HG02938 (cell line): ENCODE results near the gene GPATCH1.
"Not testable (repeated sequence)": the region's sequence is repeated elsewhere in the genome, so short reads cannot be mapped to it uniquely, and the experiment has no call there.

Source experiments
- ATAC-seq: cut with Tn5 transposase; IDR thresholded peaks from one replicate; pipeline ENCODE4 v1.9.1; 2021; ENCODE audit warnings: mild to moderate bottlenecking, moderate library complexity; ENCODE audit not compliant: unreplicated experiment

The GPATCH1 gene, protein sequence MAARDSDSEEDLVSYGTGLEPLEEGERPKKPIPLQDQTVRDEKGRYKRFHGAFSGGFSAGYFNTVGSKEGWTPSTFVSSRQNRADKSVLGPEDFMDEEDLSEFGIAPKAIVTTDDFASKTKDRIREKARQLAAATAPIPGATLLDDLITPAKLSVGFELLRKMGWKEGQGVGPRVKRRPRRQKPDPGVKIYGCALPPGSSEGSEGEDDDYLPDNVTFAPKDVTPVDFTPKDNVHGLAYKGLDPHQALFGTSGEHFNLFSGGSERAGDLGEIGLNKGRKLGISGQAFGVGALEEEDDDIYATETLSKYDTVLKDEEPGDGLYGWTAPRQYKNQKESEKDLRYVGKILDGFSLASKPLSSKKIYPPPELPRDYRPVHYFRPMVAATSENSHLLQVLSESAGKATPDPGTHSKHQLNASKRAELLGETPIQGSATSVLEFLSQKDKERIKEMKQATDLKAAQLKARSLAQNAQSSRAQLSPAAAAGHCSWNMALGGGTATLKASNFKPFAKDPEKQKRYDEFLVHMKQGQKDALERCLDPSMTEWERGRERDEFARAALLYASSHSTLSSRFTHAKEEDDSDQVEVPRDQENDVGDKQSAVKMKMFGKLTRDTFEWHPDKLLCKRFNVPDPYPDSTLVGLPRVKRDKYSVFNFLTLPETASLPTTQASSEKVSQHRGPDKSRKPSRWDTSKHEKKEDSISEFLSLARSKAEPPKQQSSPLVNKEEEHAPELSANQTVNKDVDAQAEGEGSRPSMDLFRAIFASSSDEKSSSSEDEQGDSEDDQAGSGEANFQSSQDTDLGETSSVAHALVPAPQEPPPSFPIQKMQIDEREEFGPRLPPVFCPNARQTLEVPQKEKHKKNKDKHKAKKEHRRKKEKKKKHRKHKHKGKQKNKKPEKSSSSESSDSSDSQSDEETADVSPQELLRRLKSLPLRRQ

DNA sequence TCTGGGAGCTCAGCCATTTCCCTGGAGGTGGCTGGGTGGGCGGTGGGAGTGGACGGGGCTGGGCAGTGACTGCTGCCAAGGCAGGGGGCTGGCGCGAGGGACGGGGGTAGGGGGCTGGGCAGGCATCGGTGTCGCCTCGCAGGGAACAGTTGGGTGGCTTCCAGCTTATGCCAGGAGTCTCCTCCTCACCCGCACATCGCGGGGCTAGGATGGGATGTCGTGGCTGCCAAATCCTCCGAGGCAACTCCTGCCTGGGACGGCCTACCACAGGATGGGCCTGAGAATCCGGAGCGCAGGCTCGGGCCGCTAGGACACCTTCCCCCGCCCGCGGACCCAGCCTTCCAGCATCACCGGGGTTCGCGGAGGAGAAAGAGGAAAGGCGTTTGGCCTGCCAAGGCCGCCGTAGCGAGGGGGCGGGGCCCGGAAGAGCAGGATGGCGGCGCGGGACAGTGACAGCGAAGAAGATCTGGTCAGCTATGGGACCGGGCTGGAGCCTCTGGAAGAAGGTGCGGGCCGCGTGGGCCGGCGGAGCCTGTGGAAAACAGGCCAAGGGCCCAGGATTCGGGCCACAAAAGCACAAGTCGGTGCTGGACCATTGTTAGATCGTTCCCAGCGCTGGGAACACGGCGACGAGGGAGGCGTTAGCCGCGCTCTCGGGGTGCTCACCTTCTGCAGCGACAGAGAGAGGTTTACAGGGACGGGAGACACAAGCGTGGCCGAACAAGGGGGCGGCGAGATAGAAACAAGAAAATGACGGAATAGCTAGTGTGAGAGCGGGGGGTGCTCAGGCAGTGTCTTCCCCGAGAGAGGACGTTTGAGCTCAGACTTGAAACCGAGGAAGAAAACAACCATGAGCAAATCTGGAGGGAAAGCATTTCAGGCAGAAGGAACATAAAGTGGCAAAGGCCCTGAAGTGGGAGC, at the start of gene GPATCH1:
TSS of gene GPATCH1 (plus strand) at position 421 of the 921 bp plus-strand sequence. CDS start at position 434, 13 bp downstream.
- peak; percentile 69 for ATAC-seq

DNA sequence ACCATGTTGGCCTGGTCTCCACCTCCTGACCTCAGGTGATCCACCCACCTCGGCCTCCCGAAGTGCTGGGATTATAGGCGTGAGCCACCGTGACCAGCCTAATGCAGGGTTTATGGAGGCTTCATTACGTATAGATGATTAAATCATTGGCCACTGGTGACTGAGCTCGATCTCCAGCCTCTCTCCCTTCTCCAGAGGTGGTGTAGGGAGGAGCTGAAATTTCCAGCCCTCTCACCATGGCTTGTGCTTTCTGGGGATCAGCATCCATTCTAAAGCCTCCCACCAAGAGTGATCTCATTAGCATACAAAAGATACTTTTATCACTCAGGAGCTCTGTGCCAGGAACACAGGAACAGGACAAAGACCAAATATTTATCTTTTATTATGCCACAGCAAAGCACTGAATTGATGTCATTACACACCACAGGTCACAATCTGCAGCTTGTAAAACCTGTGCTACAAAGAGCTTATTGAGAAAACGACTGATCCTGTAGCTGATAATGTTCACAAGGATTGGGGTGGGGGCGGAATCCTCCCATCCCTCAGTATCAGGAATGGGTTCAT, 48.7 kb upstream of the GPATCH1 start:
- ATAC-seq: no peak

DNA sequence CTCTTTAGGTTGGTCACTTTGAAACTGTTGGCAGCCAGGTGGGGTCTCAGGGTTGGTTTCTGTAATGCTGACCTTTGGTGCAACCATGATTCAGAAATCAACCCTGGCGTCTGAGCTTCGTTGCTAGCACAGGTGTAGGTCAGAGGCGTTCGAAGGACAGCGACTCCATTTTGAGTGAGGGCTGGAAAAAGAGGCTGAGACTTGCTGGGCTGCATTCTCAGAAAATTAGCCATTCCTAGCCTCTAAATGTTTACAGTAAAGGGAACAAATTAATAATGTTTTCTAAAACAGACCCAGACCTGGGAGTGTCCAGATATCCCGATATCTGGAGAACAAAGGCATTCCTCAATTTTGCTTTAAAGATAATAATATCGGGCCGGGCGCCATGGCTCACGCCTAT, 45.5 kb upstream of the GPATCH1 start:
- ATAC-seq: no peak

DNA sequence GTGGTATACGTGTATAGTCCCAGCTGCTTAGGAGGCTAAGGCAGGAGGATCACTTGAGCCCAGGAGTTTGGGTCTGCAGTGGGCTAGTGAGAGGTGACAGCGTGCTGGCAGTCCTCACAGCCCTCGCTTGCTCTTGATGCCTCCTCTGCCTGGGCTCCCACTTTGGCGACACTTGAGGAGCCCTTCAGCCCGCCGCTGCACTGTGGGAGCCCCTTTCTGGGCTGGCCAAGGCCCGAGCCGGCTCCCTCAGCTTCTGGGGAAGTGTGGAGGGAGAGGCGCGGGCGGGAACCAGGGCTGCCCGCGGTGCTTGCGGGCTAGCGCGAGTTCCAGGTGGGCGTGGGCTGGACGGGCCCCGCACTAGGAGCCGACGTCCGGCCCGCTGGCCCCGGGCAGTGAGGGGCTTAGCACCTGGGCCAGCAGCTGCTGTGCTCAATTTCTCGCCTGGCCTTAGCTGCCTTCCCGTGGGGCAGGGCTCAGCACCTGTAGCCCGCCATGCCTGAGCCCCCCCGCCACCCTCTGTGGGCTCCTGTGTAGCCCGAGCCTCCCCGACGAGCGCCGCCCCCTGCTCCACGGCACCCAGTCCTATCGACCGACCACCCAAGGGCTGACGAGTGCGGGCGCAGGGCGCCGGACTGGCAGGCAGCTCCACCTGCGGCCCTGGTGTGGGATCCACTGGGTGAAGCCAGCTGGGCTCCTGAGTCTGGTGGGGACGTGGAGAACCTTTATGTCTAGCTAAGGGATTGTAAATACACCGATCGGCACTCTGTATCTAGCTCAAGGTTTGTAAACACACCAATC, 44.4 kb upstream of the GPATCH1 start:
- ATAC-seq: not testable (repeated sequence)

DNA sequence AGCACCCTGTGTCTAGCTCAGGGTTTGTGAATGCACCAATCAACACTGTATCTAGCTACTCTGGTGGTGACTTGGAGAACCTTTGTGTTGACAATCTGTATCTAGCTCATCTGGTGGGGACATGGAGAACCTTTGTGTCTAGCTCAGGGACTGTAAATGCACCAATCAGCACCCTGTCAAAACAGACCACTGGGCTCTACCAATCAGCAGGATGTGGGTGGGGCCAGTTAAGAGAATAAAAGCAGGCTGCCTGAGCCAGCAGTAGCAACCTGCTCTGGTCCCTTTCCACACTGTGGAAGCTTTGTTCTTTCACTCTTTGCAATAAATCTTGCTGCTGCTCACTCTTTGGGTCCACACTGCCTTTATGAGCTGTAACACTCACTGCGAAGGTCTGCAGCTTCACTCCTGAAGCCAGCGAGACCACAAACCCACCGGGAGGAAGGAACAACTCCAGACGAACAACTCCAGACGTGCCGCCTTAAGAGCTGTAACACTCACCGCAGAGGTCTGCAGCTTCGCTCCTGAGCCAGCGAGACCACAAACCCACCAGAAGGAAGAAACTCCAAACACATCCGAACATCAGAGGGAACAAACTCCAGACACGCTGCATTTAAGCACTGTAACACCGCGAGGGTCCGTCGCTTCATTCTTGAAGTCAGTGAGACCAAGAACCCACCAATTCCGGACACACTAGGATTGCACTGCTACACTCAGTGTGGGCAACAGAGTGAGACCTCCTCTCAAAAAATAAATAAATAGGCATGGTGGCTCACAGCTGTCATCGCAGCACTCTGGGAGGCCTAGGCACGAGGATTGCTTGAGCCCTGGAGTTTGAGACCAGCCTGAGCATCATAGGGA, 43.6 kb upstream of the GPATCH1 start:
- ATAC-seq: not testable (repeated sequence)

DNA sequence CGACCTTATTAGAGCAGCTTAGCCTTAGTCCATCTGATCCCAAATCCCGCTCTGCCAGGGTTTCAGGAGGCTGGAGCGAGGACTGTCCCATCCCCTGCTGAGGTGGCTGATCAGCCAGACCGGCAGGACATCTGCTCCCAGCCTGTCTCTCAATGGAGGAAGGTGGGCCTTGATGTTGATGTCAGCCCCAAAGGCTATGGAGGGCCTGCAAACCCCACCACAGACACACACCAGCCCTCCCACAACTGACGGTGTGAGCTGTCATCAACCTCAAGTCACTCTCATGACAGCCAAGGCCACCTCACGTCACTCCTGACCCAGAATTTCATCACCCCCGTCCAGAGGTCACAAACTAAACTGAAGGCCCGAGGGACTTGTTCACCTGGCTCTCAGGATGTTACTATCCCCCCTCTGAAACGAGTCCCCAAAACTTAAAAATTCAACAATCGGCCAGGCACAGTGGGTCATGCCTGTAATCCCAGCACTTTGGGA, 41.8 kb upstream of the GPATCH1 start:
- no peak for ATAC-seq

DNA sequence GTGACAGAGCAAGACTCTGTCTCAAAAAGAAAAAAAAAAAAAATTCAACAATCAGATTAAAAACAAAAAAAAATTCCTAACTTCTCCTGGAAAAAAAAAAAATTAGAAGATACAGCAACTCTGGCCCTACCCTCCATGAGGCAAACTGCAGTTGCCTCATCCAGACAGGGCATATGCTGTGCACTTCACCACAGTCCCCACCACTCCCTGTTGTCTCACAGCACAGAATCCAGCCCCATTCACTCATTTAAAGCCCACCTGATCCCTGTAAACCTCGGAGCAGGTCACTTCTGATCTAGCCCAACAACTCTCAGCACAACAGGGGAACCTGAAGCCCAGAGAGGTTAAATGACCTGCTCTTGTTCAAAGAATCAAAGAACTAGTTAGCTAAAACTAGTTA, 41.2 kb upstream of the GPATCH1 start:
- ATAC-seq: no peak

DNA sequence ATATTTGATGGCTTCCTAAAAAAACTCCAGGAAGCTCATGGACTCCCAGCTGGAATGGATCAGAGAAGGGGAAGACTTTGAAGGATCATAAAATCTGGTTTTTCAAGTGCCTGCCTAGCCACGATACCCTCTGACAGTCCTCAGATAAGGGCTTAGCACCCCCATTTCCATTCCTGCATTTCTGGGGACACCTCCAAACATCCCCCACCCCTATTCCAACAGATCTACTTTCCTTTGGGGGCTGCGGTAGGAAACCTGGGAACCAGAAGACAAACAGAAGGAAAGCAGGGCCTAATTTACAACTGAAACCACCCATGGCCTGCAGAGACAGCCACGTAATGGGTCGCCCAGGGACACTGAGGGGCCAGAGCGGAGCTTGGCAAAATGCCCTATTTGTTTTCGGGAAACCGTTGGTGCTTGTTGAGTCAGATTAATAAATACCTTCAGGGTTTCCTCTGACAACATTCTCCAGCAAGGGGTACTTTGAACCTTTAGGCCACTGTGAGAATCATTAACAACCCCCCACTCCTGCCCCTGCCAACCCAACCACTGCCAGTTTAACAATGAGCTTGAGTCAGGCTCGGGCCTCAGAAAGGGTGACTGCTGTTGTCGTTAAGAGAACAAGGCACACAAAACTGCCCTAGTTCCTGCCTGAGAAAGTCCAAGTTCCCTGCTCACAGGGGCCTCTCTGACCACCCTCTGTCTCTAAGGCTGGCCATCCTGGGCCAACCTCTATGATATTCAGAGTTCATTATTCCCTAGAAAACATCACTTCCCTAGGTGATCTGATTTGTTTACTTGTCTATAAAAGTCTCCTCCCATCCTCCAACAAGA, 39.8 kb upstream of the GPATCH1 start:
- ATAC-seq: no peak

DNA sequence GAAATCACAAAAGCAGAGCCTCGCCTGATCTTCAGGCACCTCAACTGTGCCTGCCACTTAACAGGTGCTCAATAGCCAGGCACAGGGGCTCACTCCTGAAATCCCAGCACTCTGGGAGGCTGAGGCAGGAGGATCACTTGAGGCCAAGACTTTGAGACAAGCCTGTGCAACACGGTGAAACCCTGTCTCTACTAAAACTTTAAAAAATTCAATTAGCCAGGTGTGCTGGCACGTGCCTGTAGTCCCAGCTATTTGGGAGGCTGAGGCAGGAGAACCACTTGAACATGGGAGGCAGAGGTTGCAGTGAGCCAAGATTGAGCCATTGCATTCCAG, 39.2 kb upstream of the GPATCH1 start:
- not testable (repeated sequence) for ATAC-seq

DNA sequence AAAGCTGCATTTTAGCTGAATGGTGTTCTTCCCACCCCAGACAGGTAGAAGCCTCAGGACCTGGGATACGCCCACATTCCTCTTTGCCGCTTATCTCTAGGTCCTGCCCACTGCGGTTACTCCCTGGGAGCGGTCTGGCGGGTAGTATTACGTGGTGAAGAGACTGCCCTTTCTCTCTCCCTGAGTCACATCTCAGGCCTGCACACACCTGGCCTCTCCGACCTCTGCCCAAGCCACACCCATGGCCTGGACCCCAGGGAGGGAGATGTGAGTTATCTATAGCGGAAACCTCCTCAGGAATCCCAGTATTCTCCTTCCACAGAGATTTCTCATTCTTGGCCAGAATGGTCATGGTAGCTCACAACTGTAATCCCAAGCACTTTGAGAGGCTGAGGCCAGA, 33.6 kb upstream of the GPATCH1 start:
- no peak for ATAC-seq

DNA sequence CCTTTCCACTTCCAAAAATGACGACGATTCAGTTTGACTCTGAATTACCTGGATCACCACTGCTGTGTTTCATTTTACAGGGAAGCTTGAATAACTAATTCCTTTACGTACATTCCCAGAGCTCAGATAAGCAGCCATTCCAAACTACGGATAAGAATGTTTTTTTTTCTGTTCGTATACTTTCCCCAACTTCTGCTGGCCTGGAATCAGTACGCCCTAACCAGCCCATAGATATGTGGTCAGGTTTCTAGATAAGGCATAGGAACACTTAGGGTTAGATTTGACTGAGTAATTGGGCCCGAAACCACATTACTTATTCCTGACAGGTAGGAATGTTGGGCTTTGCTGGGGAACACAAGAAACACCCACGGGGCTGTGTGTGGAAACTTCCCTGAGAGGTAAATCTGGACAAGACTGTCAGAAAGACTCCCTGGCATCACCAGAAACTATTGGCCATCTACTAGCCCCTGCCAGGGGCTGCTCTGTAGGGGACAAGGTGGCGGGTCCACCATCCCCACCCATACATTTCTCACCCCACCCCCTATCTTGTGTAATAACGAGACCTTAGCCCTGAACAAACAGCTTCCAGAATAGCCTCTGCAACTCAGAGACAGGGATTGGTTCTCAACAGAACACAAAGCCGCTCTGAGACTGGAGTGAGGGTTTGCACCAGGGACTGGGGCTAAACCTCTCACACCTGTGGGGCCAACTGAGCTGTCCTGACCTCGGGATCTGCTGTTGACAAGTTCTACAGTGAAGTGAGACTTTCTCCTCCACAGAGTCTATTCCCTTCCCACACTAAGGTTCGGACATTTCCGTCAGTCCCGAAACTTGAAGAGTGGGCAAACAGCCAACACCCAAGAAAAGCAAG, 31.9 kb upstream of the GPATCH1 start:
- ATAC-seq: no peak

DNA sequence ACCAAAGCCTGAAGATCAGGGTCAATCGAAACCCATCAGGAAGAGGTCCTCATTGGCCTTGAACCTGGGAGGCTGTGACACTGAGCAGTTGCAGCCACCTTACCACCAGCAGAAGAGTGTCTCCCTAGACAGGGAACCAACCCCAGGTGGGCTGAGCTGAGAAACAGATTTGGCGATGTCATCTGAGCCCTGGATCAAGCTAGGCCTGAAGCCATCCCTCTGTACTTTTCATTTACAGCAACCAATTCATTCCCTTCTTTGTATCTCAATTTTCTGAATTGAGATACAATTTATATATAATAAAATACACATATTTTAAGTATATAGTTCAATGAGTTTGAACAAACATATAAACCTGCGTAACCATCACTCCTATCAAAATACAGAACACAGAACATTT, 30.9 kb upstream of the GPATCH1 start:
- no peak for ATAC-seq

DNA sequence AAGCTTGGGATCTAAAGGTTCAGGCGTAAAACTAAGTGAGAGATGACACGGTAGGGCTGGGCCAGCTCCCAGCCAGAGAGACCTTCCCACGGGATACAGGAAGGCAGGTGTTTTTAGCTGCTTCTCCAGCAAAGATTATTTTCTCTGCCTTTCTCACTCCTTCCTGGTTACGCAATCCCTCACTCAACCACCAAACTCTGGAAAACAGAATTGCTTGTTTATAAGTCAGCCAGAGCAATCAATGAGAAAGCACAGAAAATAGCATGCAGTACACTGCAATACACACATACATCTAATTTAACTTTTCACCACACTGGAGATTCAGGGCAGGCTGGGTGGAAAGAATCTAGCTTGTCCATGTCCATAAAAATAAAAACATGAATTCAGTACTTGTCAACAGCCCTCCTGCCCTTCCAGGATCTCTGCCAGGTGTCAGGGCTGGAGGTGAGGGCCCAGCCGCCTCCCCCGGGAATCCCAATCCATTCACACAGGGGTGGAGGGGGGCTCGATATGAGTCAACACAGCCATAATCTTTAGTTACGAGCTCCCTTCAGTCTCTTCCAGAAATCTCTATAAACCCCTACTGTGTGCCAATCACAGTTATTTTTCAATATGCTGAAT, 28.5 kb upstream of the GPATCH1 start:
- ATAC-seq: no peak

DNA sequence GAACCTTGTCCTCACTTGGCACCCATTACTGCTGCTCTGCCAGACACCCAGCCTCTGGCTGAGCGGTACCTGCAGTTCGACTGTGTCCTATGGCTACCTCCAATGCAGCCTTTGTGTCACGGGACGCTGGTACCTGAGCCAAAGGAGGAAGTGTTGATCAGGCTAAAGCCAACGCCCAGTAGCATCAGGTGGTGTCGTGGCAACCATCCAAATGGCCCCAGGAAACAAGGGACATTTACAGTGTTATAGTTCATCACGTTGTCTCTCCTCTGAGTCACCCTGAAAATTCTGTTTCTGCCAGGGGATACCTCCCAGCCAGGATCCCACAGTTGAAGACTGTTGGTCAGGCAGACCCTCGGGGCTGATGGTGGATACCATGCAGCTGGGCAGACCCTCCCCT, 26.4 kb upstream of the GPATCH1 start:
- no peak for ATAC-seq

DNA sequence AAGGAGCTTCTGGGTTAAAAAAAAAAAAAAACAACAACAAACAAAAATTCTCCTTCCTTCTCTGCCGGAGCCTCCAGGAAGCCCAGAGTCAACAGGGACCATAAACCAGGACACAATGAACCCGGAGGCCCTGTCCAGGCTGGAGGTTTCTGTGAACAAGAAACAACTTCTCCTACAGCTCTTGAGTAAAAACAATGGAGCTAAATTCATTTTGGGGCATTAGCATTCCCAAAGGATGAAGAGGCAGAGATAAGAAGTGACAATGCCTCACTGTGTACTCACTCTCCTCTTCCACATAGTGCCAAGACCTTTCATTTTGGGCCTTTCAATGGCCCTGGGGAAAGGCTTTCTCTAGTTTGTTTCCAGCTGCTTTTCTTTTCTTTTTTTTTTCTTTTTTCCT, 25.3 kb upstream of the GPATCH1 start:
- ATAC-seq: no peak

DNA sequence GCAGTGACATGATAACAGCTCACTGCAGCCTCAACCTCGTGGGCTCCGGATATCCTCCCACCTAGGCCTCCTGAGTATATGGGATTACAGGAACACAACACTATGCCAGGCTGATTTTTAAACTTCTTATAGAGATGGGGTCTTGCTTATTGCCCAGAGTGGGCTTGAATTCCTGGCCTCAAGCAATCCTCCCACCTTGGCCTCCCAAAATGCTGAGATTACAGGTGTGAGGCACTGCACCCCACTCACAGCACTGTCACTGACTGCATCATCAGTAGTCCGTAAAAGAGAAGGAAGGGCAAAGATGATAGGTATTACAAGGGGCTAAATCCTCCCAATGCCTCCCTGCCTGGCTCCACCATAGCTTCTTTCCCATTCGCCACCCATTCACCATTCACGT, 20.4 kb upstream of the GPATCH1 start:
- ATAC-seq: no peak
